ENCODE data around the gene RPL10.

RPL10 gene

DNA sequence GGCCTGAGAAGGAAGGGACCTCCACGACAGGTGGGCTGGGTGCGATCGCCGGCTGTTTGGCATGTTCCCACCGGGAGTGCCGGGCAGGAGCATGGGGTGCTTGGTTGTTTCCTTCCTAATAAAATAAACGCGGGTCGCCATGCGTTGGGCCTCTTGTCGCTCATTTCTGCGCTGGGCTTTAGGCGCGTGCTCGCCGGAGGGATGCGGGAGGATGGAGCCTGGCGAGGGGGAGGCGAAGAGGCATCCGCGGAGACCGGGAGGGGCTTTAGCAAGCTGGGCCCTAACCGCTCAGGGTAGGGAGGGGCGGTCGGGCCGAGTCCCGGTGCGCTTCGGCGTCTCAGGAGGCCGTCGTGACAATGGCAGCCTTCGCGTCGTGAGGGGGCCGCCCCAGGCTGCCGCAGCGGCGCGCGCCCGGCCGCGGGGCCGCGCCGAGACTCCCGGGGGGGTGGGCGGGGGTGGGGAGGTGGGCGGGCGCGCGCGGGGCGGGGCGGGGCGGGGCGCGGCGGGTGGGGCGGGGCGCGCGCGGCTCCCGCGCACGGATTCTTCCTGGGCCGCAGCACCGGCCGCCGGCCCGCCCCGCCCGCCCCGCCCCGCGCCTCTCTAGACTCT is 38.3 kb downstream of the RPL10 start:
- TF ChIP-seq FOXM1 (IDR thresholded peaks at IDR 0.05; ENCODE audit: borderline replicate concordance, low read depth) (no peak), CREB1 (IDR thresholded peaks at IDR 0.05; ENCODE audit: low read depth) (no peak), EP300 (IDR thresholded peaks at IDR 0.05; ENCODE audit: borderline replicate concordance) (no peak), TAF1 (IDR thresholded peaks at IDR 0.05; ENCODE audit: low read depth) (no peak), ZBTB7A (IDR thresholded peaks at IDR 0.05; ENCODE audit: low read depth) (no peak)
- TF ChIP-seq, protein P1, sequence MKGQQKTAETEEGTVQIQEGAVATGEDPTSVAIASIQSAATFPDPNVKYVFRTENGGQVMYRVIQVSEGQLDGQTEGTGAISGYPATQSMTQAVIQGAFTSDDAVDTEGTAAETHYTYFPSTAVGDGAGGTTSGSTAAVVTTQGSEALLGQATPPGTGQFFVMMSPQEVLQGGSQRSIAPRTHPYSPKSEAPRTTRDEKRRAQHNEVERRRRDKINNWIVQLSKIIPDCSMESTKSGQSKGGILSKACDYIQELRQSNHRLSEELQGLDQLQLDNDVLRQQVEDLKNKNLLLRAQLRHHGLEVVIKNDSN (IDR thresholded peaks at IDR 0.05): no peak

DNA sequence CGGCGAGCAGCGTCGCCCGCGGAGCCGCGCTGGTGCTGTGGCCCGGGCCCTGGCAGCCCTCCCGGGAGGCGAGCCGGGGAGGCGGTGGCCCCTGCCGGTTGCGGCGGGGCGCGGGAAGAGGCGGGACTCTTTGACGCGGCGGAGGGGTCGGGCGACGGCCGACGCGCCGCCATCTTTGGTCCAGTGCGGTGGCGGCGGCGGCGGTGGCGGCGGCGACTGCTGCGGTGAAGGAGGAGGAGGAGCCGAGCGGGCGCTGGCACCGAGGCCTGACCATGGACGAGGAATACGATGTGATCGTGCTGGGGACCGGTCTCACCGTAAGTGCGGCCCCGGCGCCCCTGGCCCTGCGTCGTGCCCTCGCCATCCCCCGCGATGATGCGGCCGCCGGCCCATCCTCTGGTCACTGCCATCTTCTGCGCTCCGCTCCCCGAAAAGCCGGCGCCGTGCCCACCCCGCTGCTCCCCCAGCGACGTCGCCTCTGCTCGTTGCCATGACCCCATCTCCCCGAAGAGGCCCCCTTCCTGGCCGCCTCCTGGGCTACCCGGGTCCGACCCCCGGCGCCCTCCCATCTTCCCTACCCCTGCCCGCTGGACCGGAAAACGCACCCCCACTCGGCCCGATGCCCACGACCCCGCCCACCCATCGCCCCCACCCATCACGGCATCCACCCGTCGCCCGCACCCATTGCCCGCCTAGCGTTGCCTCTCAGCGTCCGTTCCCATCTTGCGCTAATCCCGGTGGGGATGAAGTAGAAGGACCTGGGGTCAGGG is 39.0 kb downstream of the RPL10 start, which contains the start of gene GDI1:
Gene GDI1, plus strand, starts transcription at position 172 of the 770 bp plus-strand sequence. Its CDS starts 101 bp downstream, at position 273.
- TF ChIP-seq, protein P2, sequence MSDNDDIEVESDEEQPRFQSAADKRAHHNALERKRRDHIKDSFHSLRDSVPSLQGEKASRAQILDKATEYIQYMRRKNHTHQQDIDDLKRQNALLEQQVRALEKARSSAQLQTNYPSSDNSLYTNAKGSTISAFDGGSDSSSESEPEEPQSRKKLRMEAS (IDR thresholded peaks at IDR 0.05): no peak
- TF ChIP-seq TEAD4 (IDR thresholded peaks at IDR 0.05) (no peak), TCF12 (IDR thresholded peaks at IDR 0.05; ENCODE audit: low read depth) (no peak), EP300 (IDR thresholded peaks at IDR 0.05; ENCODE audit: borderline replicate concordance) (peak; percentile 20; the same call in 1 of the 2 replicates), NFIC (IDR thresholded peaks at IDR 0.05) (no peak), EGR1 (IDR thresholded peaks at IDR 0.05) (no peak), TAF1 (IDR thresholded peaks at IDR 0.05; ENCODE audit: low read depth) (peak; percentile 69; the same call in 1 of the 2 replicates), YY1 (IDR thresholded peaks at IDR 0.05; ENCODE audit: low read depth) (peak; percentile 90), RAD21 (IDR thresholded peaks at IDR 0.05; ENCODE audit: low read depth) (no peak), FOXM1 (IDR thresholded peaks at IDR 0.05; ENCODE audit: borderline replicate concordance, low read depth) (no peak), ZBTB7A (IDR thresholded peaks at IDR 0.05; ENCODE audit: low read depth) (no peak)
- TF ChIP-seq, protein P1 (IDR thresholded peaks at IDR 0.05): no peak

DNA sequence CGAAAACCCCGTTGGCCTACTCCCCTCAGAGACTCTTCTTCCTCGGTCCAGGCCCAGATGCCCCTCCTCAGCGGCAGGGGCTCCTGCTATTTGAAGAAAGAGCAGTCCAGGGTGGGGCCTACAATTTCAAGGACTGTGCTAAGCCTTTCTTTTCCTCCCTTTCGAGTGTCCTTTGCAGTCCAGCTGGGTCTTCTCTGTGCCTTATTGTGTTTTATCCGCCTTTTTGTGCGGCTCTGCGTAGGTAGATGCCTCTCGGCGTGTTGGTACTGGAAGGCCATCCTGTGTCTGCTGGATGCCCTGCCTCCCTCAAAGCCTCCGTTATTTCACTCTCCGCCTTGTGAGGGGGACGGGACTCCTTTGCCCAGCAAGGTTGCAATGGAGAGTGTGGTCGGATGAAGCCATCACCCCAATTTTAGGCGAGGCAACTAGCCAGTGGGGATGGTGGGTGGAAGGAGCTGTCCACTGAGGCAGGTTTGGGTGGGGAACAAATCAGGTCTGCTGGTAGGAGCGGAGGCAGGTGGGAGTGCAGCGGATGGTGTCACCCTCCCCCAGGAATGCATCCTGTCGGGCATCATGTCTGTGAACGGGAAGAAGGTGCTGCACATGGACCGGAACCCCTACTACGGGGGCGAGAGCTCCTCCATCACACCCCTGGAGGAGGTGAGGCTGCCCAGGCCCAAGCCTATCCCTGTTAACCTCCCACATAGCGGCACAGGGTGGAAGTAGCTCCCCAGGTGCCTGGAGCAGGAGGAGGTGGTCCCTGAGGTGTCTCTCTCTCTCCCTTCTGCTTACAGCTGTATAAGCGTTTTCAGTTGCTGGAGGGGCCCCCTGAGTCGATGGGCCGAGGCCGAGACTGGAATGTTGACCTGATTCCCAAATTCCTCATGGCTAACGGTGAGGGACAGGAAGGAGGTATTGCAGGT is 40.1 kb downstream of the RPL10 start:
- TF ChIP-seq NFIC (IDR thresholded peaks at IDR 0.05) (no peak), TEAD4 (IDR thresholded peaks at IDR 0.05) (no peak), CEBPB (IDR thresholded peaks at IDR 0.05) (no peak), TAF1 (IDR thresholded peaks at IDR 0.05; ENCODE audit: low read depth) (no peak), RAD21 (IDR thresholded peaks at IDR 0.05; ENCODE audit: low read depth) (no peak), ZBTB7A (IDR thresholded peaks at IDR 0.05; ENCODE audit: low read depth) (no peak), CREB1 (IDR thresholded peaks at IDR 0.05; ENCODE audit: low read depth) (no peak), FOXM1 (IDR thresholded peaks at IDR 0.05; ENCODE audit: borderline replicate concordance, low read depth) (no peak), YY1 (IDR thresholded peaks at IDR 0.05; ENCODE audit: low read depth) (no peak), TCF12 (IDR thresholded peaks at IDR 0.05; ENCODE audit: low read depth) (no peak), EP300 (IDR thresholded peaks at IDR 0.05; ENCODE audit: borderline replicate concordance) (no peak), EGR1 (IDR thresholded peaks at IDR 0.05) (no peak)
- TF ChIP-seq, protein P1 (IDR thresholded peaks at IDR 0.05): no peak
- TF ChIP-seq, protein P2 (IDR thresholded peaks at IDR 0.05): no peak
- TF ChIP-seq, protein P3, sequence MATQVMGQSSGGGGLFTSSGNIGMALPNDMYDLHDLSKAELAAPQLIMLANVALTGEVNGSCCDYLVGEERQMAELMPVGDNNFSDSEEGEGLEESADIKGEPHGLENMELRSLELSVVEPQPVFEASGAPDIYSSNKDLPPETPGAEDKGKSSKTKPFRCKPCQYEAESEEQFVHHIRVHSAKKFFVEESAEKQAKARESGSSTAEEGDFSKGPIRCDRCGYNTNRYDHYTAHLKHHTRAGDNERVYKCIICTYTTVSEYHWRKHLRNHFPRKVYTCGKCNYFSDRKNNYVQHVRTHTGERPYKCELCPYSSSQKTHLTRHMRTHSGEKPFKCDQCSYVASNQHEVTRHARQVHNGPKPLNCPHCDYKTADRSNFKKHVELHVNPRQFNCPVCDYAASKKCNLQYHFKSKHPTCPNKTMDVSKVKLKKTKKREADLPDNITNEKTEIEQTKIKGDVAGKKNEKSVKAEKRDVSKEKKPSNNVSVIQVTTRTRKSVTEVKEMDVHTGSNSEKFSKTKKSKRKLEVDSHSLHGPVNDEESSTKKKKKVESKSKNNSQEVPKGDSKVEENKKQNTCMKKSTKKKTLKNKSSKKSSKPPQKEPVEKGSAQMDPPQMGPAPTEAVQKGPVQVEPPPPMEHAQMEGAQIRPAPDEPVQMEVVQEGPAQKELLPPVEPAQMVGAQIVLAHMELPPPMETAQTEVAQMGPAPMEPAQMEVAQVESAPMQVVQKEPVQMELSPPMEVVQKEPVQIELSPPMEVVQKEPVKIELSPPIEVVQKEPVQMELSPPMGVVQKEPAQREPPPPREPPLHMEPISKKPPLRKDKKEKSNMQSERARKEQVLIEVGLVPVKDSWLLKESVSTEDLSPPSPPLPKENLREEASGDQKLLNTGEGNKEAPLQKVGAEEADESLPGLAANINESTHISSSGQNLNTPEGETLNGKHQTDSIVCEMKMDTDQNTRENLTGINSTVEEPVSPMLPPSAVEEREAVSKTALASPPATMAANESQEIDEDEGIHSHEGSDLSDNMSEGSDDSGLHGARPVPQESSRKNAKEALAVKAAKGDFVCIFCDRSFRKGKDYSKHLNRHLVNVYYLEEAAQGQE (IDR thresholded peaks at IDR 0.05; ENCODE audit: low read depth): no peak

DNA sequence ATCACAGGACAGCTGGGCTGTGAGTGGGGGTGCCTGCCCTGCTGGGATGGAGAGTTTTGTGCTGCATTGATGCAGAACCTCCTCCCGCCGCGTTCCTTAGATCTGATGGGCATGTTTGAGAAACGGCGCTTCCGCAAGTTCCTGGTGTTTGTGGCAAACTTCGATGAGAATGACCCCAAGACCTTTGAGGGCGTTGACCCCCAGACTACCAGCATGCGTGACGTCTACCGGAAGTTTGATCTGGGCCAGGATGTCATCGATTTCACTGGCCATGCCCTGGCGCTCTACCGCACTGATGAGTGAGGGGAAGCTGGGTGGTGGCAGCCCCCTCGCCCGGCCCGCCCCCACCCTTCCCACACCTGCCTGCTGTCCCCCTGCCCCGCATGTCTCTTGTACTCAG is 41.7 kb downstream of the RPL10 start:
- TF ChIP-seq RAD21 (IDR thresholded peaks at IDR 0.05; ENCODE audit: low read depth) (no peak), YY1 (IDR thresholded peaks at IDR 0.05; ENCODE audit: low read depth) (no peak), TEAD4 (IDR thresholded peaks at IDR 0.05) (no peak), CEBPB (IDR thresholded peaks at IDR 0.05) (no peak), EGR1 (IDR thresholded peaks at IDR 0.05) (no peak), TAF1 (IDR thresholded peaks at IDR 0.05; ENCODE audit: low read depth) (no peak), FOXM1 (IDR thresholded peaks at IDR 0.05; ENCODE audit: borderline replicate concordance, low read depth) (no peak), ZBTB7A (IDR thresholded peaks at IDR 0.05; ENCODE audit: low read depth) (no peak), CREB1 (IDR thresholded peaks at IDR 0.05; ENCODE audit: low read depth) (no peak), TCF12 (IDR thresholded peaks at IDR 0.05; ENCODE audit: low read depth) (no peak), EP300 (IDR thresholded peaks at IDR 0.05; ENCODE audit: borderline replicate concordance) (no peak), NFIC (IDR thresholded peaks at IDR 0.05) (no peak)
- TF ChIP-seq, protein P1 (IDR thresholded peaks at IDR 0.05): no peak
- TF ChIP-seq, protein P2 (IDR thresholded peaks at IDR 0.05): no peak
- TF ChIP-seq, protein P3 (IDR thresholded peaks at IDR 0.05; ENCODE audit: low read depth): no peak
